ENCODE results near the gene ARHGAP22. TPM values are rescaled to one million over a fixed set of nuclear protein-coding genes. Genes with fewer than 3 reads are reported as not detected.

The ARHGAP22 gene
- total and polyA plus RNA-seq, 2 of the 4 experiments (the other 2 are of a cell fraction) = 28.3 to 30.2 TPM

DNA sequence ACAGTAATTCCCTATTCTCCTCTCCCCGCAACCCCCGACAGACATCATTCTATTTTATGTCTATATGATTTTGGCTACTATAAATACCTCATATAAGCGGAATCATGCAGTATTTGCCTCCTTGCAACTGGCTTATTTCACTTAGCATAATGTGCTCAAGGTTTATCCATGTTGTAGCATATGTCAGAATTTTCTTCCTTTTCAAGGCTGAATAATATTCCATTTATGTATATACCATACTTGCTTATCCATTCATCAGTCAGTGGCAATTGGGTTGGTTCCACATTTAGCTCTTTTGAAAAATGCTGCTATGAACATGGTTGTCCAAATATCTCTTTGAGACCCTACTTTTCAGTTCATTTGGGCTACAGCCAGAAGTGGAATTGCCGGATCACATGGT, 191.9 kb downstream of the ARHGAP22 start:
- Histone ChIP-seq H4K20me1 (ENCODE audit: insufficient read depth, low read length) (no peaks in the 10 kb centered on the region; the same call in 1 of the 2 replicates), H2AFZ (replicated peaks; ENCODE audit: low read length, poor library complexity) (no peak overlapping the region), H3K18ac (ENCODE audit: low read depth, low read length) (no peak overlapping the region), H3K27me3 (ENCODE audit: control insufficient read depth, insufficient read depth, low read length) (no peaks in the 10 kb centered on the region), H3K9ac (ENCODE audit: low read depth, low read length) (no peak overlapping the region), H2BK5ac (ENCODE audit: low read depth, low read length, poor library complexity, severe bottlenecking) (no peak overlapping the region), H3K4me1 (ENCODE audit: control insufficient read depth, insufficient read depth, low read length) (peaks cover 6% of the 10 kb centered on the region; the same call in 1 of the 2 replicates), H2AK5ac (ENCODE audit: low read depth, low read length) (no peak overlapping the region), H3K79me1 (ENCODE audit: low read depth in 1 of 2, low read length in 2 of 2) (peaks cover 19 to 32% of the 10 kb centered on the region in 2 experiments), H3K9me1 (ENCODE audit: insufficient read depth, low read length) (peaks cover 6% of the 10 kb centered on the region; the same call in 1 of the 2 replicates), H4K91ac (ENCODE audit: insufficient read depth, low read depth, low read length) (no peak overlapping the region), H3K27ac (ENCODE audit: insufficient read depth, low read length) (no peak overlapping the region), H2AK9ac (replicated peaks; ENCODE audit: low read depth, low read length, poor library complexity) (no peak overlapping the region), H3K4me3 (ENCODE audit: insufficient read depth, low read depth, low read length) (no peak overlapping the region), H3K4me2 (ENCODE audit: low read depth, low read length) (no peak overlapping the region), H3K14ac (replicated peaks; ENCODE audit: low read depth, low read length) (no peak overlapping the region), H3K9me3 (ENCODE audit: control insufficient read depth, insufficient read depth, low read length) (peaks cover 8% of the 10 kb centered on the region), H2BK20ac (ENCODE audit: low read depth, low read length) (no peak overlapping the region), H3K36me3 (ENCODE audit: control insufficient read depth, insufficient read depth, low read length) (peaks cover 6% of the 10 kb centered on the region), H4K8ac (ENCODE audit: low read depth in 2 of 2, low read length in 2 of 2) (no peak overlapping the region), H3K23ac (ENCODE audit: low read depth, low read length) (no peak overlapping the region), H2BK120ac (ENCODE audit: low read depth, low read length) (no peak overlapping the region), H2BK15ac (ENCODE audit: low read depth, low read length) (no peak overlapping the region), H3K56ac (ENCODE audit: extremely low read depth, insufficient read depth, low read length) (no peak overlapping the region), H3K4ac (ENCODE audit: low read depth, low read length) (no peak overlapping the region), H4K5ac (ENCODE audit: low read depth, low read length) (no peak overlapping the region)
- 83% methylated on average over 1 of the region's 4 CpGs; no CpG with 5 or more reads in 1 of the 2 experiments for WGBS, 2 experiments (ENCODE audit: extremely low coverage in 2 of 2, insufficient read length in 1 of 2)
- intact Hi-C loops (cut with micrococcal nuclease) (no loop called here), dilution Hi-C loops (cut with HindIII; ENCODE audit: low sequenced_read_pairs, unreplicated experiment) (no loop called here), in situ Hi-C loops (cut with MboI; ENCODE audit: low sequenced_read_pairs) (no loop called here)
- BruUV-seq (replicated peaks) = no TSS peak
- ChIA-PET CTCF (no interaction called here), POLR2A (ENCODE audit: unreplicated experiment) (no interaction called here)
- TF ChIP-seq RCOR1 (IDR thresholded peaks at IDR 0.05; ENCODE audit: insufficient replicate concordance, low read length) = no peak
- no peak for TF ChIP-seq USF2 (IDR thresholded peaks at IDR 0.05; ENCODE audit: low read depth, low read length)
- no peak for TF ChIP-seq RFX5 (IDR thresholded peaks at IDR 0.05; ENCODE audit: low read depth, low read length)
- no peak for TF ChIP-seq POLR2A (IDR thresholded peaks at IDR 0.05; ENCODE audit: low read depth, low read length)
- no peak for ATAC-seq (ENCODE audit: low read depth)
- no peak for DNase-seq

Measured in IMR-90 (cell line).